Right lobe of liver (tissue), 6 donors: ENCODE measurements around the gene EPHB1. TPM values are rescaled to one million over a fixed set of nuclear protein-coding genes. Genes with fewer than 3 reads are reported as not detected.

ENCODE experiments used
- ATAC-seq, 4 donors: fragments of 200-7000 bp; cut with Tn5 transposase; one replicate each; pipeline ENCODE4 v1.9.1; 2020; ENCODE audit warnings: mild to moderate bottlenecking in 4 of 4, moderate library complexity in 4 of 4
- DNase-seq, 3 donors: peaks; one replicate each; pipeline ENCODE4 v3.0.0-alpha.2; 2020
- H3K27ac ChIP-seq, 3 donors: fragments of 200-600 bp; one replicate each; pipeline ENCODE4 v1.8.0; 2022
- H3K27me3 ChIP-seq, 2 donors: fragments of 200-600 bp; one replicate each; pipeline ENCODE4 v1.8.0; 2022
- H3K36me3 ChIP-seq, 4 donors: fragments of 200-600 bp; sonication (generic) in 1 of 4; one replicate each; pipeline versions ENCODE4 v1.5.1 to v1.8.0; 2017 to 2022; ENCODE audit warnings: control low read depth in 1 of 4
- H3K4me1 ChIP-seq, 4 donors: fragments of 200-600 bp; sonication (generic) in 1 of 4; one replicate each; pipeline versions ENCODE4 v1.5.1 to v1.8.0; 2017 to 2022; ENCODE audit warnings: control low read depth in 1 of 4
- H3K4me3 ChIP-seq, 3 donors: fragments of 200-600 bp; one replicate each; pipeline ENCODE4 v1.8.0; 2022
- H3K9me3 ChIP-seq, 4 donors: fragments of 200-600 bp; sonication (generic) in 1 of 4; one replicate each; pipeline versions ENCODE4 v1.5.1 to v1.8.0; 2017 to 2022; ENCODE audit warnings: control low read depth in 1 of 4
- CTCF ChIP-seq, 4 donors: fragments of 200-600 bp in 3 of 4; fragments of 450-650 bp in 1 of 4; IDR thresholded peaks; one replicate each; pipeline versions ENCODE4 v1.5.1 to v1.8.0; 2016 to 2022; ENCODE audit warnings: antibody characterized with exemption in 4 of 4, mild to moderate bottlenecking in 2 of 4
- POLR2A ChIP-seq: fragments of 450-650 bp; IDR thresholded peaks from one replicate; pipeline ENCODE4 v1.6.1; 2017; ENCODE audit warnings: antibody characterized with exemption, mild to moderate bottlenecking
- WGBS: methylation state at CpG from one replicate; pipeline ENCODE4 v1.1.6; 2018; ENCODE audit warnings: low coverage, low lambda C conversion rate; ENCODE audit not compliant: insufficient coverage; ENCODE audit errors: missing lambda C conversion rate; 5-methylcytosine and 5-hydroxymethylcytosine counted together
- intact Hi-C, 2 donors: fragments of 100-400 bp; cut with DNase I; formaldehyde crosslinking; loops; one replicate each; pipeline versions ENCODE4 v1.11.2 to v1.14.1; 2022
- total RNA-seq, 6 experiments: library from RNA; depleted of rRNA in 2 of 6; stranded (reverse); fragments of >200 nt in 2 of 6; fragmentation: NEBNext Ultra II Directional in 3 of 6; extraction: Animal tissue kit (Norgen Biotek cat#: 25700) in 3 of 6; gene quantifications; one replicate each; pipeline versions ENCODE4 v1.1.0 to v1.2.4, GENCODE V29; 2016 to 2023
- donor health status: DM: no; HTN: yes; CAD: no.
- donor health status: DM: no; HTN: no; CAD: no.
- donor health status: DM: no; HTN: no; CAD: no.
- donor health status: DM: no; HTN: yes; CAD: no.
- donor health status: DM: no; HTN: yes; CAD: no.

EPHB1 gene
- total RNA-seq, 6 experiments from 2014 or later = 0.63 to 10.9 (median 1.8) TPM

GRCh38 chr3:134985864-134986715 is 191.0 kb downstream of the EPHB1 start:
- Histone ChIP-seq H3K27ac (no peak overlapping the region), H3K9me3 (no peaks in the 10 kb centered on the region), H3K4me1 (no peaks in the 10 kb centered on the region), H3K4me3 (no peak overlapping the region), H3K36me3 (no peaks in the 10 kb centered on the region), H3K27me3 (no peaks in the 10 kb centered on the region)
- no peak for DNase-seq
- intact Hi-C loops = no loop called here
- no peak for TF ChIP-seq POLR2A
- no peak for TF ChIP-seq CTCF (IDR thresholded peaks at IDR 0.05)
- 65% methylated on average over 5 of the region's 6 CpGs for WGBS
- no peak for ATAC-seq

GRCh38 chr3:134988666-134989065 is 193.6 kb downstream of the EPHB1 start:
- H3K36me3 ChIP-seq = no peaks in the 10 kb centered on the region
- ATAC-seq = no peak
- no peak overlapping the region for H3K4me3 ChIP-seq
- 49% methylated on average over 2 of the region's 2 CpGs for WGBS
- H3K4me1 ChIP-seq = no peaks in the 10 kb centered on the region
- intact Hi-C loops = no loop called here
- no peak for TF ChIP-seq CTCF (IDR thresholded peaks at IDR 0.05)
- TF ChIP-seq POLR2A = no peak
- H3K27me3 ChIP-seq = no peaks in the 10 kb centered on the region
- DNase-seq = no peak
- H3K9me3 ChIP-seq = no peaks in the 10 kb centered on the region
- no peak overlapping the region for H3K27ac ChIP-seq

DNA sequence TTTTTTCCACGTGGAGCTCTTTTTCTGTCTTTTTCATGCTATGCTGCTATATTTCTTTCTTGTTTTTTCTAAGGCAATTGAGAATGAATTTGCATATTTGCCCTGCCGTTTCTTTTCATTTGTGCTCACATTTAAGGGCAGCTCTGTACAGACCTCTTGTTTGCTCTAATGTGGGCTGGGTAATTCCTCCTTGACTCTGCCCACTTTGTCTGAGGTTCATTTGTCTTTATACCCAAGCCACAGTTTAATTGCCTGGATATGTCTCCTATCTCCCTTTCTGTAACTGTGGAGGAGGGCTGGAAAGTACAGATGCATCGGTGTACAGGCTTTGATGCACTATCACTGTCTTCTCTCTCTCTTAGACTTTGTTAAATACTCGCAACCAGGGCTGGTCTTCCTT is 195.9 kb downstream of the EPHB1 start:
- Histone ChIP-seq H3K27me3 (no peaks in the 10 kb centered on the region), H3K36me3 (no peaks in the 10 kb centered on the region), H3K27ac (no peak overlapping the region), H3K4me3 (no peak overlapping the region), H3K4me1 (no peaks in the 10 kb centered on the region), H3K9me3 (no peaks in the 10 kb centered on the region)
- TF ChIP-seq POLR2A (no peak), CTCF (IDR thresholded peaks at IDR 0.05) (no peak)
- intact Hi-C loops = no loop called here
- DNase-seq = no peak
- no peak for ATAC-seq
- 58% methylated on average over 4 of the region's 4 CpGs for WGBS

GRCh38 chr3:134991472-134992010 is 196.5 kb downstream of the EPHB1 start:
- no peak overlapping the region for H3K4me3 ChIP-seq
- WGBS = 88% methylated on average over 2 of the region's 2 CpGs
- no peak for DNase-seq
- no peaks in the 10 kb centered on the region for H3K9me3 ChIP-seq
- no peak overlapping the region for H3K27ac ChIP-seq
- H3K36me3 ChIP-seq = no peaks in the 10 kb centered on the region
- intact Hi-C loops = no loop called here
- H3K4me1 ChIP-seq = no peaks in the 10 kb centered on the region
- H3K27me3 ChIP-seq = no peaks in the 10 kb centered on the region
- ATAC-seq = no peak
- TF ChIP-seq POLR2A = no peak
- TF ChIP-seq CTCF (IDR thresholded peaks at IDR 0.05) = no peak
